HFFc6 (cell line): ENCODE measurements around the gene SPNS2. TPM values are rescaled to one million over a fixed set of nuclear protein-coding genes. Genes with fewer than 3 reads are reported as not detected.

Experiments used
- DNase-seq: peaks from one replicate; pipeline ENCODE4 v3.0.0-alpha.2; 2018
- H3K27ac Mint-ChIP-seq: 2 replicates; pipeline ENCODE4 v1.8.0; 2020; ENCODE audit warnings: mild to moderate bottlenecking, mixed read lengths
- H3K27me3 Mint-ChIP-seq: 2 replicates; pipeline ENCODE4 v1.8.0; 2021; ENCODE audit warnings: mild to moderate bottlenecking, moderate library complexity, mixed read lengths; ENCODE audit not compliant: insufficient read depth
- H3K36me3 Mint-ChIP-seq: 2 replicates; pipeline ENCODE4 v1.8.0; 2021; ENCODE audit warnings: low read depth, mixed read lengths
- H3K4me1 Mint-ChIP-seq: 2 replicates; pipeline ENCODE4 v1.8.0; 2020; ENCODE audit warnings: low read depth, mixed read lengths
- H3K4me3 Mint-ChIP-seq: 2 replicates; pipeline ENCODE4 v1.8.0; 2020; ENCODE audit warnings: mild to moderate bottlenecking, moderate library complexity, mixed read lengths
- H3K9me3 Mint-ChIP-seq: 2 replicates; pipeline ENCODE4 v1.8.0; 2020; ENCODE audit warnings: mild to moderate bottlenecking, mixed read lengths
- total RNA-seq, 6 experiments: library from RNA; stranded (reverse); fragmentation: NEBNext Ultra II Directional; extraction: Animal tissue kit (Norgen Biotek cat#: 25700); gene quantifications; 2 replicates in 1 of 6; 3 replicates in 5 of 6; pipeline ENCODE4 v1.2.3, GENCODE V29; 2021
- TF ChIP-seq, protein P1 (sequence below): fragments of 200-600 bp; sonication (generic); IDR thresholded peaks from 2 replicates; pipeline ENCODE4 v1.5.0; 2021; ENCODE audit warnings: antibody characterized with exemption, mild to moderate bottlenecking

The SPNS2 gene
- total RNA-seq, 6 experiments from 2014 or later: not detected

DNA sequence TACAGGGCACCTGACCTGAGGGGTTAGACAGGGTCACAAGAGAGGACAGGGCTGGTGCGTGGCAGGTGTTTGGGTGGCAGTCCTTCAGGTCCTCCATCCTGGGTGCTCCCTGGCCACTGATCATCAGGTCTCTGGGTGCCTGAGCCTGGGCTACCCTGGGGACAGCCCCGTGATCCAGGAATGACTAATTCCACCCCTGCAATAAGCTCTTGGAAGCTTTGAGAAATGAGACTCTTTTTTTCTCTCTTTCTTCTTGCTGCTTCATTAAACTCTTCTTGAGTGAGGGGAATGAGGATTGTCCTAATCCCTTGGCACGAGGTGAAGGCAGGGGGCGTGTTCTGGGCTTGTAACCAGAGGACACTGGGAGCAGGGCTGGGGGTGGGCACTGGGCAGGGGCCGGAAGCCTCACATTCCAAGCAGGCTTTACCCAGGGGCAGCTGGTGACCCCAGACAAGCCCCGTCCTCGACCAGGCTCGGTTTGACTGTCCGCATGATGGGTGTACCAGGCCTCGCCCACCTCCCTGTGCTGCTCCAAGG, 21.4 kb upstream of the SPNS2 start:
- DNase-seq: no peak
- Mint-ChIP-seq H3K4me3 (no peak overlapping the region), H3K27me3 (peaks cover 44% of the 10 kb centered on the region), H3K9me3 (no peaks in the 10 kb centered on the region), H3K27ac (no peak overlapping the region), H3K4me1 (no peaks in the 10 kb centered on the region), H3K36me3 (no peaks in the 10 kb centered on the region)
- TF ChIP-seq, protein P1, sequence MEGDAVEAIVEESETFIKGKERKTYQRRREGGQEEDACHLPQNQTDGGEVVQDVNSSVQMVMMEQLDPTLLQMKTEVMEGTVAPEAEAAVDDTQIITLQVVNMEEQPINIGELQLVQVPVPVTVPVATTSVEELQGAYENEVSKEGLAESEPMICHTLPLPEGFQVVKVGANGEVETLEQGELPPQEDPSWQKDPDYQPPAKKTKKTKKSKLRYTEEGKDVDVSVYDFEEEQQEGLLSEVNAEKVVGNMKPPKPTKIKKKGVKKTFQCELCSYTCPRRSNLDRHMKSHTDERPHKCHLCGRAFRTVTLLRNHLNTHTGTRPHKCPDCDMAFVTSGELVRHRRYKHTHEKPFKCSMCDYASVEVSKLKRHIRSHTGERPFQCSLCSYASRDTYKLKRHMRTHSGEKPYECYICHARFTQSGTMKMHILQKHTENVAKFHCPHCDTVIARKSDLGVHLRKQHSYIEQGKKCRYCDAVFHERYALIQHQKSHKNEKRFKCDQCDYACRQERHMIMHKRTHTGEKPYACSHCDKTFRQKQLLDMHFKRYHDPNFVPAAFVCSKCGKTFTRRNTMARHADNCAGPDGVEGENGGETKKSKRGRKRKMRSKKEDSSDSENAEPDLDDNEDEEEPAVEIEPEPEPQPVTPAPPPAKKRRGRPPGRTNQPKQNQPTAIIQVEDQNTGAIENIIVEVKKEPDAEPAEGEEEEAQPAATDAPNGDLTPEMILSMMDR: no peak

DNA sequence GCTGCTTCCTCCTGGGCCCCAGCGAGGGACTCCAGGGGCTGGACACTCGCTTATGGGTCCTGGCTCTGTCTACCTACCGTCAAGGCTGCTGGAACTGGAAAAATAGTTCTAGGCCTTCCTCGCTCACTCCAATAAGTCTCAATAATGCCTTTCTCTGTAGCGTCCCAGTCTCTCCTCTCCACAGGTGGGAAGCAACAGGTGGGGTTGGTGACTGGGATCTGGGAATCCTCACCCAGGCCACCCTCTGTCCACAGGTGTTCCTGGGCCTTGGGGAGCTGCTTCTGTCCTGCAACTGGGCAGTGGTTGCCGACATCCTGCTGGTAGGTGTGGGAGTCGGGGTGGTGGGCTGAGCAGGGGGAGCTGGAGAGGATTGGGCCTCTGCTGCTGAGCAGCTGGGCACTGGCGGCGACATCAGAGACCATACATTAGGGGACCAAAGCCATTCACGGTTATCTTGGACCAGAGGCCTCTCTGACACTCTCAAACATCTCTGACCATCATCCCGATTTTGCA, 20.3 kb upstream of the SPNS2 start:
- no peak overlapping the region for H3K4me3 Mint-ChIP-seq
- peaks cover 50% of the 10 kb centered on the region for H3K27me3 Mint-ChIP-seq
- H3K36me3 Mint-ChIP-seq: no peaks in the 10 kb centered on the region
- no peak for DNase-seq
- no peaks in the 10 kb centered on the region for H3K4me1 Mint-ChIP-seq
- no peak overlapping the region for H3K27ac Mint-ChIP-seq
- no peaks in the 10 kb centered on the region for H3K9me3 Mint-ChIP-seq
- TF ChIP-seq, protein P1: no peak

DNA sequence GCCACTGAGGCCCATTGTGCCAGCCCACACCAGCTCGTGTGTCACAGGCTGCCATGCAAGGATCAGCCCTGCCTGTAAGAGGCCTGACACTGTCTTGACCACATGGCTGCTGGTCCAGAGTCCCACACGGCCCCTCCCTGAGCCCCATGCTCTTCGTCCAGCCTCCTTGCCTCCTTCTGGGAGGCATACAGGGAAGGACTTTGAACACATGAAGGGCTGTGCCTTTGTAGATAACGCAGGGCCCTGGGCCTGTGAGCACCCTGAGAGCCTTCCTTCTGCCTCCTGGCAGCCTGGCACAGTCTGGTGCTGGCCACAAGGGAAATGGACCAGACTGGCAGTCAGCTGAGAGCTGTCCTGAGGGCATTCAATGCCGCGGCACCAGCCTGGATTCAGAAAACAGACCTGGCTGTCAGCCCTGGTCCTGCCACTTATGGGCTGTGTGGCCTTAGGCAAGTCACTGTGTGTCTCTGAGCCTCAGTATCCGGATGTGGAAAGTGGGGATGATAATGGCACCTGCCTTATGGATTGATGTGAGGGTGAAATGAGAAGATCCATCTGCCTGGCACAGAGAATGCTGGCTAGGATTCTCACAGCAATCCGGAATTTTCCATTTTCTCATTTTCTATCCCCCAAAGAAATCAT, 19.2 kb upstream of the SPNS2 start:
- TF ChIP-seq, protein P1: no peak
- H3K27ac Mint-ChIP-seq: no peak overlapping the region
- no peak for DNase-seq
- H3K36me3 Mint-ChIP-seq: no peaks in the 10 kb centered on the region
- H3K4me3 Mint-ChIP-seq: no peak overlapping the region
- peaks cover 53% of the 10 kb centered on the region for H3K27me3 Mint-ChIP-seq
- no peaks in the 10 kb centered on the region for H3K9me3 Mint-ChIP-seq
- H3K4me1 Mint-ChIP-seq: no peaks in the 10 kb centered on the region; the same call in 1 of the 2 replicates

DNA sequence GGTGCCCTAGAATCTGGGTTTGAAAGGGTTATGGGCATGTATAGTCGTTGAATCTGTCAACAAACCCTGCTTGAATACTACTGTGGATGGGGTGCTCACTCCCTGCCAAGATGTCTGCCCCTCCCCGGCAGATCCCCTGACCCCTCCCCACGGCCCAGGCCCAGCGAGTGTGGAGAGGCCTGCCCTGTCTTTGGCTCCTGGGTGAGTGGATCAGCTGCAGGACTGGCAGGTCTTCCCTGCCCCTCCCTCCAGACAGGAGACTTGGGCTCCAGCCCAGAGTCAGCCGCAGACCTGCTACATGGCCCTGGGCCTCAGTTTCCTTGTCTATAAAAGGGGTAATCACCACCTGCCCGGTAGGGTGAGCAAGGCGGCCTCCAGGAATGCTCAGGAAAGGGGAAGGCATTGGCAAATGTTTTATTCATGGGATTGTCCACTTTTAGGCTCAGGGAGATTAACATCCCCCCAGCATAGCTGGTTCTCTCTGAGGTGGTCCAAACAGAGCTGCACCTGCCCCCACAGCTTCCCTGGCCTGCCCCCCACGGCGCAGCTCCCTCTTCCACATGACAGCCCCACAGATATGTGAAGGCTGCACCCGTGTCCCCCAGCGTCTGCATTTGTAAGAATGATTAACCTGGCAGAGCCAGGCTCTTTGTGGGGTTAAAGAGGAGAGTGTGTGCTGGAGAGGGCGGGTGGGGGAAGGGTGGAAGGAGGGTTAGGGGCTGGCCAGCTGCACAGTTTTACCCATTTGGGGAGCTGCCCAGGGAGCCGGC, 18.5 kb upstream of the SPNS2 start:
- no peak for DNase-seq
- H3K9me3 Mint-ChIP-seq: no peaks in the 10 kb centered on the region
- H3K27me3 Mint-ChIP-seq: peaks cover 52% of the 10 kb centered on the region
- no peaks in the 10 kb centered on the region for H3K36me3 Mint-ChIP-seq
- no peak overlapping the region for H3K4me3 Mint-ChIP-seq
- TF ChIP-seq, protein P1: no peak
- H3K27ac Mint-ChIP-seq: no peak overlapping the region
- H3K4me1 Mint-ChIP-seq: no peaks in the 10 kb centered on the region; the same call in 1 of the 2 replicates

DNA sequence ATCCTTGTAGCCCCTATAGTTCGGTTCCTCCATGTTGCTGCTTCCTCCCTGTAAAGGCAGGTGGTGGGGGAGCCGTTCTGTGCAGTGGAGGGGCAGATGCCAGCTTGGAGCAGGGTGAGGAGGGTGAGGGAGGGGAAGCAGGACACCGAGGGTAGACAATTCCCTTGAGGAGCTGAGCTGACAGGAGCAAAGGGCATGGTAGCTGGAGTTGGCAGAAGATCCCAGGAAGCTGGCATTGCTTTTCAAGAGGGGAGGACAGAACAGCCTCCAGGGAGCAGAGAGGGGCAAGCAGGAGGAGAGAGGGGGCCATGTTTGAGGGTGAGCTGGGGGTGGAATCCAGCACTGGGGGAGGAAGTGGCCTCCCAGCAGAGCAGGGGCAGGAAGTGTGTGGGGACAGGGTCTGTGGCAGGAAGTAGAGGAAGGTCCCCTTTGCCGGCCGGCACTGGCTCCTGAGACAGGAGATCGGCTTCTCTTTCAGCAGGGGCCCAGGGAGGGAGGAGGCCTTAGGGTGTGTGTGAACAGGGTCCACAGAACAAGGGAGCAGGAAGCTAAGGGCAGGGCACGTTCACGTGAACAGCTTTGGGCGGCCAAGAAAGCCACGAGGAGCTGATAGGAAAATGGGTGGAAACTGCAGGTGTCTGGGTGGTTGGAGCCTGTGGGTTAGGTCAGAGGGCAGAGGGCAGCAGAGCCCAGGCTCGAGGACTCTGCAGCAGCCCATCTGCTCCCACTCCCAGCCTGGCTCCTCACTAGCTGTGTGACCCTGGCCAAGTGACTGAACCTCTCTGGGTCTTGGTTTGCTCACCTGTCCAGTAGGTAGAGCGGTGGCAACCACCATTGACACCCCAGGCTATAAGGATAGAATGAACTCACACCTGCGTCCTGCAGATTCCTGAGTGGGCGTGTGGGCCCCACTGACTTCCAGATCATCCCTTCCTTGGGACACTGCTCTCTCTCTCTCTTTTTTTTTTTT, 17.5 kb upstream of the SPNS2 start:
- Mint-ChIP-seq H3K4me1 (no peaks in the 10 kb centered on the region; the same call in 1 of the 2 replicates), H3K27me3 (peaks cover 54% of the 10 kb centered on the region), H3K9me3 (no peaks in the 10 kb centered on the region), H3K4me3 (no peak overlapping the region), H3K36me3 (no peaks in the 10 kb centered on the region), H3K27ac (no peak overlapping the region)
- no peak for DNase-seq
- TF ChIP-seq, protein P1: no peak
